GM12878 (cell line): ENCODE data around the gene TNFAIP8L2. TPM values are rescaled to one million over a fixed set of nuclear protein-coding genes. Genes with fewer than 3 reads are reported as not detected.
A peak's percentile ranks its signal among the peaks of the same experiment; 100 is the strongest.

ENCODE experiments used
- ATAC-seq: fragments of 200-7000 bp; cut with Tn5 transposase; 3 replicates; pipeline ENCODE4 v1.9.1; 2020; ENCODE audit warnings: mild to moderate bottlenecking, moderate library complexity
- BruUV-seq: library from RNA; stranded (reverse); fragments of 400-500 nt; replicated peaks from 2 replicates; lab custom pipeline; 2021; lab: Mats Ljungman, UMichigan
- CTCF ChIA-PET: fragments of 300-600 bp; sonication (Branson Sonifier 250); formaldehyde crosslinking; extraction: SDS; loops from one replicate; lab custom pipeline; 2021; ENCODE audit warnings: inconsistent platforms; lab: Yijun Ruan, JAX
- POLR2A ChIA-PET: fragments of 350-600 bp; formaldehyde crosslinking; extraction: SDS; loops from one replicate; lab custom pipeline; 2021; ENCODE audit warnings: inconsistent platforms; lab: Charles Lee
- RAD21 ChIA-PET: fragments of 300-600 bp; sonication (Branson Sonifier 250); formaldehyde crosslinking; loops from one replicate; lab custom pipeline; 2023; ENCODE audit warnings: antibody characterized with exemption; ENCODE audit not compliant: unreplicated experiment; lab: Charles Lee
- SMC1A ChIA-PET: fragments of 300-600 bp; sonication (Branson Sonifier 250); formaldehyde crosslinking; loops from one replicate; lab custom pipeline; 2023; ENCODE audit not compliant: unreplicated experiment, uncharacterized antibody; lab: Charles Lee
- DNase-seq: peaks from one replicate; pipeline ENCODE4 v3.0.0-alpha.2; 2011; ENCODE audit warnings: low read depth, low spot score
- FAIRE-seq: peaks from 3 replicates; lab custom pipeline; 2011; peaks lifted over from hg19 to GRCh38; lab: Jason Lieb, UNC
- H2AFZ ChIP-seq: 2 replicates; pipeline ENCODE4 v1.6.0; 2011; ENCODE audit warnings: low read depth, low read length, control low read depth; ENCODE audit not compliant: control insufficient read depth
- H3K27ac ChIP-seq: 2 replicates; pipeline ENCODE4 v1.5.1; 2011; ENCODE audit warnings: control low read depth; ENCODE audit not compliant: control insufficient read depth, insufficient read depth
- H3K27me3 ChIP-seq, 2 experiments: replicated peaks in 1 of 2; 2 replicates each; pipeline versions ENCODE4 v1.6.0 to v1.6.1; 2011; ENCODE audit warnings: low read length in 1 of 2; ENCODE audit not compliant: control insufficient read depth in 2 of 2, insufficient read depth in 2 of 2
- H3K36me3 ChIP-seq, 2 experiments: 2 replicates each; pipeline ENCODE4 v1.5.1; 2011; ENCODE audit warnings: low read length in 1 of 2; ENCODE audit not compliant: control insufficient read depth in 2 of 2, insufficient read depth in 2 of 2
- H3K4me1 ChIP-seq: 2 replicates; pipeline ENCODE4 v1.6.1; 2011; ENCODE audit warnings: mild to moderate bottlenecking, low read length, moderate library complexity, mixed read lengths; ENCODE audit not compliant: control insufficient read depth, insufficient read depth
- H3K4me2 ChIP-seq: 2 replicates; pipeline ENCODE4 v1.6.0; 2011; ENCODE audit warnings: control low read depth; ENCODE audit not compliant: control insufficient read depth, insufficient read depth
- H3K4me3 ChIP-seq: fragments of 200-600 bp; sonication (generic); 2 replicates; pipeline ENCODE4 v1.5.1; 2016
- H3K79me2 ChIP-seq: 2 replicates; pipeline ENCODE4 v1.6.0; 2011; ENCODE audit warnings: low read length; ENCODE audit not compliant: control insufficient read depth, insufficient read depth
- H3K9ac ChIP-seq: 2 replicates; pipeline ENCODE4 v1.8.0; 2011; ENCODE audit warnings: low read length, control low read depth, mixed read lengths; ENCODE audit not compliant: control insufficient read depth, insufficient read depth
- H3K9me3 ChIP-seq: replicated peaks from 3 replicates; pipeline ENCODE4 v1.5.1; 2011; ENCODE audit warnings: mild to moderate bottlenecking, low read length; ENCODE audit not compliant: control insufficient read depth, insufficient read depth
- H4K20me1 ChIP-seq: 2 replicates; pipeline ENCODE4 v1.6.0; 2011; ENCODE audit not compliant: control insufficient read depth, insufficient read depth
- BCL11A ChIP-seq: IDR thresholded peaks from 2 replicates; pipeline ENCODE4 v1.6.1; 2011; ENCODE audit warnings: low read depth, low read length
- BRCA1 ChIP-seq: IDR thresholded peaks from 2 replicates; pipeline ENCODE4 v1.6.1; 2011; ENCODE audit warnings: low read depth, low read length, improper control_type of control experiment
- EGR1 ChIP-seq, 2 experiments: IDR thresholded peaks; 1 replicate in 1 of 2; 2 replicates in 1 of 2; pipeline ENCODE4 v1.6.1; 2011 to 2012; ENCODE audit warnings: low read depth in 2 of 2, low read length in 2 of 2, borderline replicate concordance in 1 of 2, mild to moderate bottlenecking in 1 of 2, moderate library complexity in 1 of 2
- FOXK2 ChIP-seq: fragments of 450-650 bp; IDR thresholded peaks from 2 replicates; pipeline ENCODE4 v1.6.1; 2017; ENCODE audit warnings: mild to moderate bottlenecking, moderate library complexity
- GABPA ChIP-seq: IDR thresholded peaks from 2 replicates; pipeline ENCODE4 v1.6.1; 2014; ENCODE audit warnings: antibody characterized with exemption, low read depth, mild to moderate bottlenecking, inconsistent platforms
- MEF2A ChIP-seq: IDR thresholded peaks from 2 replicates; pipeline ENCODE4 v1.6.1; 2011; ENCODE audit warnings: low read depth, mild to moderate bottlenecking, low read length, moderate library complexity; ENCODE audit not compliant: insufficient read depth
- NFIC ChIP-seq: IDR thresholded peaks from 2 replicates; pipeline ENCODE4 v1.6.1; 2012; ENCODE audit warnings: low read depth, mild to moderate bottlenecking, inconsistent platforms, low read length, moderate library complexity
- NFXL1 ChIP-seq: fragments of 450-650 bp; IDR thresholded peaks from 2 replicates; pipeline ENCODE4 v1.6.1; 2017; ENCODE audit warnings: antibody characterized with exemption, mild to moderate bottlenecking, borderline replicate concordance
- NFYB ChIP-seq: IDR thresholded peaks from 2 replicates; pipeline ENCODE4 v1.6.1; 2011; ENCODE audit warnings: low read depth, mild to moderate bottlenecking, low read length, improper control_type of control experiment, moderate library complexity; ENCODE audit not compliant: insufficient read depth
- NR2C1 ChIP-seq: fragments of 450-650 bp; IDR thresholded peaks from 2 replicates; pipeline ENCODE4 v1.6.1; 2017; ENCODE audit warnings: antibody characterized with exemption, mild to moderate bottlenecking, moderate library complexity
- NR2C2 ChIP-seq: IDR thresholded peaks from 2 replicates; pipeline ENCODE4 v1.6.1; 2011; ENCODE audit warnings: borderline replicate concordance, low read depth; ENCODE audit not compliant: control insufficient read depth, insufficient read length
- PAX5 ChIP-seq: IDR thresholded peaks from 2 replicates; pipeline ENCODE4 v1.6.1; 2011; ENCODE audit warnings: low read depth, low read length, borderline replicate concordance
- PAX8 ChIP-seq: fragments of 450-650 bp; IDR thresholded peaks from 2 replicates; pipeline ENCODE4 v1.6.1; 2017; ENCODE audit warnings: mild to moderate bottlenecking, moderate library complexity
- POLR2AphosphoS2 ChIP-seq: IDR thresholded peaks from 2 replicates; pipeline ENCODE4 v1.6.1; 2011; ENCODE audit warnings: low read depth, mild to moderate bottlenecking, low read length, improper control_type of control experiment, moderate library complexity
- POLR2AphosphoS5 ChIP-seq: IDR thresholded peaks from 2 replicates; pipeline ENCODE4 v1.6.1; 2011; ENCODE audit warnings: mild to moderate bottlenecking, low read length, inconsistent platforms
- WRNIP1 ChIP-seq: IDR thresholded peaks from 2 replicates; pipeline ENCODE4 v1.6.1; 2011; ENCODE audit warnings: low read depth, low read length, improper control_type of control experiment, borderline replicate concordance
- WGBS: methylation state at CpG from one replicate; pipeline ENCODE4 v1.1.6; 2016; ENCODE audit warnings: low lambda C conversion rate; ENCODE audit not compliant: insufficient replicate concordance, insufficient coverage; ENCODE audit errors: missing lambda C conversion rate; 5-methylcytosine and 5-hydroxymethylcytosine counted together
- in situ Hi-C: fragments of 300-500 bp; cut with MboI; formaldehyde crosslinking; loops from 9 replicates; pipeline ENCODE4 v1.14.3; 2018; ENCODE audit warnings: mixed read lengths
- intact Hi-C: fragments of 100-400 bp; cut with micrococcal nuclease; formaldehyde crosslinking; loops from one replicate; pipeline ENCODE4 v1.14.2; 2022; ENCODE audit not compliant: unreplicated experiment
- polyA plus RNA-seq, 11 experiments: library from polyadenylated mRNA; depleted of rRNA in 4 of 11; unstranded in 6 of 11; stranded (reverse) in 5 of 11; fragments of >200 nt; fragmentation: Nextera tagmentation in 4 of 11; fragmentation: Illumina TruSeq in 1 of 11; extraction: Ambion mirVana in 4 of 11; extraction: Trizol in 1 of 11; gene quantifications; 1 replicate in 1 of 11; 2 replicates in 10 of 11; pipeline versions ENCODE4 v1.2.1 to v1.2.3, GENCODE V29; 2011 to 2016; ENCODE audit warnings: inconsistent platforms in 2 of 11, missing spikeins in 2 of 11, low read depth in 1 of 11
- total RNA-seq, 4 experiments: library from RNA; depleted of rRNA in 3 of 4; stranded (reverse); fragments of >200 nt in 3 of 4; fragmentation: Illumina TruSeq in 1 of 4; extraction: Trizol in 1 of 4; gene quantifications; 2 replicates each; pipeline versions ENCODE4 v1.2.1 to v1.2.3, GENCODE V29; 2013 to 2021
- TF ChIP-seq, protein P1 (sequence below): fragments of 450-650 bp; IDR thresholded peaks from 2 replicates; pipeline ENCODE4 v1.6.1; 2017; ENCODE audit warnings: mild to moderate bottlenecking
- TF ChIP-seq, protein P2 (sequence below): fragments of 450-650 bp; formaldehyde crosslinking; IDR thresholded peaks from 2 replicates; pipeline ENCODE4 v1.5.0; 2022; ENCODE audit warnings: mild to moderate bottlenecking, missing genetic modification characterization

Gene TNFAIP8L2
- total and polyA plus RNA-seq, 10 of the 15 experiments (the other 5 are each of a cell fraction or from before 2014, with no cell fraction given) = 5.4 to 26.3 (median 14.2) TPM

DNA sequence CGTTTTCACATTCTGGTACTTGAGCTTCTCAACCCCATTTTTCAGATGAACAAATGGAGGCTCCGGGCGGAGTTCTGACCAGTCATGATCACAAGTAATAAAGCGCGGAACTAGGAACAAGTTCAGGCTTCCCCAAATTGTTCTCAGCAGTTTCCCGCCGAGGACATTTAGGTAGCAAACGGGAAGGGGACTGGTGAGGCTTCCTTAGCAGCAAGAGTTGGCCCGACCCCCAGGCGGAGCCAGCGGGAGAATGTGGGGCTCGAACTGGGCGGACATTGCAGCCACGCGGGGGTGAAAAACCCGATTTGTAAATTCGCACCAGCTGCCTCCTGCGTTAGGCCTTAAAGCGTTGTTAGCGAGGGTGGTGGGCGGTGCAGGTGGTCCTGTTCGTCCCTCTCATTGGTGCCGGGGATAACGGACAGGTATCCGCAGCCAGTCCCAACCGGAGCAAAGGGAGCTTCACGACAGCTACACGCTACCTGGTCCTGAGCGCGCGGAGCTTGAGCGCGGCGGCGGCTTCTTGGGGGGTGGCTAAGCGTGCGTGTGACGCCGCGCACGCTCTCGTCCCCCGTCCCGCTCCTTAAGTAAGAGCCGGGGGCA is 25.4 kb upstream of the TNFAIP8L2 start:
- intact Hi-C loops (no loop called here), in situ Hi-C loops (no loop called here)
- ATAC-seq (peak; percentile 98), FAIRE-seq (no peak), DNase-seq (peak; percentile 39)
- ChIA-PET RAD21 (interaction anchor here (1.1 kb wide), 1 partner anchor 31 kb away, joined by 3 read pairs; no protein-coding TSS in a partner anchor), SMC1A (interaction anchor here (0.5 to 1.3 kb wide), 2 partner anchors 59 to 346 kb away, joined by 3 read pairs; partner anchors contain the start of gene VPS72), POLR2A (no interaction called here), CTCF (interaction anchor here (0.9 to 3.3 kb wide), 2 partner anchors 25 to 32 kb away, joined by 3 to 8 read pairs; partner anchors contain the start of gene TNFAIP8L2)
- Histone ChIP-seq H3K27me3 (no peaks in the 10 kb centered on the region), H3K4me2 (peak overlapping the region; percentile 14), H3K9me3 (no peaks in the 10 kb centered on the region), H3K27ac (0 out of 2 replicates have a peak overlapping the region, but pooled peaks have one; percentile 15), H3K4me3 (peak overlapping the region; percentile 31; the same call in 1 of the 2 replicates), H3K4me1 (peaks cover 8% of the 10 kb centered on the region; the same call in 1 of the 2 replicates), H3K79me2 (no peaks in the 10 kb centered on the region), H2AFZ (peak overlapping the region; percentile 65), H3K36me3 (no peaks in the 10 kb centered on the region), H4K20me1 (no peaks in the 10 kb centered on the region), H3K9ac (no peak overlapping the region; the same call in 1 of the 2 replicates)
- BruUV-seq = no TSS peak
- WGBS = 22% methylated on average over 45 of the region's 45 CpGs
- TF ChIP-seq PAX5 (no peak), PAX8 (no peak), POLR2AphosphoS2 (no peak), WRNIP1 (no peak), GABPA (no peak), FOXK2 (no peak), EGR1 (IDR thresholded peaks at IDR 0.05; ENCODE audit: borderline replicate concordance in 1 of 2, low read depth in 2 of 2, low read length in 2 of 2) (peak in 1 of 2 experiments; percentile 51; a peak in 1 of 3 replicates), BRCA1 (no peak), POLR2AphosphoS5 (peak; percentile 51; the same call in 1 of the 2 replicates), NFXL1 (no peak), NFIC (no peak), BCL11A (no peak), NR2C1 (no peak), NFYB (peak; percentile 74), NR2C2 (no peak), MEF2A (no peak)
- TF ChIP-seq, protein P1, sequence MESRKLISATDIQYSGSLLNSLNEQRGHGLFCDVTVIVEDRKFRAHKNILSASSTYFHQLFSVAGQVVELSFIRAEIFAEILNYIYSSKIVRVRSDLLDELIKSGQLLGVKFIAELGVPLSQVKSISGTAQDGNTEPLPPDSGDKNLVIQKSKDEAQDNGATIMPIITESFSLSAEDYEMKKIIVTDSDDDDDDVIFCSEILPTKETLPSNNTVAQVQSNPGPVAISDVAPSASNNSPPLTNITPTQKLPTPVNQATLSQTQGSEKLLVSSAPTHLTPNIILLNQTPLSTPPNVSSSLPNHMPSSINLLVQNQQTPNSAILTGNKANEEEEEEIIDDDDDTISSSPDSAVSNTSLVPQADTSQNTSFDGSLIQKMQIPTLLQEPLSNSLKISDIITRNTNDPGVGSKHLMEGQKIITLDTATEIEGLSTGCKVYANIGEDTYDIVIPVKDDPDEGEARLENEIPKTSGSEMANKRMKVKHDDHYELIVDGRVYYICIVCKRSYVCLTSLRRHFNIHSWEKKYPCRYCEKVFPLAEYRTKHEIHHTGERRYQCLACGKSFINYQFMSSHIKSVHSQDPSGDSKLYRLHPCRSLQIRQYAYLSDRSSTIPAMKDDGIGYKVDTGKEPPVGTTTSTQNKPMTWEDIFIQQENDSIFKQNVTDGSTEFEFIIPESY = no peak
- TF ChIP-seq, protein P2, sequence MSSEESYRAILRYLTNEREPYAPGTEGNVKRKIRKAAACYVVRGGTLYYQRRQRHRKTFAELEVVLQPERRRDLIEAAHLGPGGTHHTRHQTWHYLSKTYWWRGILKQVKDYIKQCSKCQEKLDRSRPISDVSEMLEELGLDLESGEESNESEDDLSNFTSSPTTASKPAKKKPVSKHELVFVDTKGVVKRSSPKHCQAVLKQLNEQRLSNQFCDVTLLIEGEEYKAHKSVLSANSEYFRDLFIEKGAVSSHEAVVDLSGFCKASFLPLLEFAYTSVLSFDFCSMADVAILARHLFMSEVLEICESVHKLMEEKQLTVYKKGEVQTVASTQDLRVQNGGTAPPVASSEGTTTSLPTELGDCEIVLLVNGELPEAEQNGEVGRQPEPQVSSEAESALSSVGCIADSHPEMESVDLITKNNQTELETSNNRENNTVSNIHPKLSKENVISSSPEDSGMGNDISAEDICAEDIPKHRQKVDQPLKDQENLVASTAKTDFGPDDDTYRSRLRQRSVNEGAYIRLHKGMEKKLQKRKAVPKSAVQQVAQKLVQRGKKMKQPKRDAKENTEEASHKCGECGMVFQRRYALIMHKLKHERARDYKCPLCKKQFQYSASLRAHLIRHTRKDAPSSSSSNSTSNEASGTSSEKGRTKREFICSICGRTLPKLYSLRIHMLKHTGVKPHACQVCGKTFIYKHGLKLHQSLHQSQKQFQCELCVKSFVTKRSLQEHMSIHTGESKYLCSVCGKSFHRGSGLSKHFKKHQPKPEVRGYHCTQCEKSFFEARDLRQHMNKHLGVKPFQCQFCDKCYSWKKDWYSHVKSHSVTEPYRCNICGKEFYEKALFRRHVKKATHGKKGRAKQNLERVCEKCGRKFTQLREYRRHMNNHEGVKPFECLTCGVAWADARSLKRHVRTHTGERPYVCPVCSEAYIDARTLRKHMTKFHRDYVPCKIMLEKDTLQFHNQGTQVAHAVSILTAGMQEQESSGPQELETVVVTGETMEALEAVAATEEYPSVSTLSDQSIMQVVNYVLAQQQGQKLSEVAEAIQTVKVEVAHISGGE (CRISPR knock-in tag) = no peak
